NCI-H774 (cell line): ENCODE data around the gene LDLRAD4.

ENCODE experiments used
- DNase-seq: peaks from one replicate; lab custom pipeline; 2025; lab: John Stamatoyannopoulos, UW

LDLRAD4 gene

DNA sequence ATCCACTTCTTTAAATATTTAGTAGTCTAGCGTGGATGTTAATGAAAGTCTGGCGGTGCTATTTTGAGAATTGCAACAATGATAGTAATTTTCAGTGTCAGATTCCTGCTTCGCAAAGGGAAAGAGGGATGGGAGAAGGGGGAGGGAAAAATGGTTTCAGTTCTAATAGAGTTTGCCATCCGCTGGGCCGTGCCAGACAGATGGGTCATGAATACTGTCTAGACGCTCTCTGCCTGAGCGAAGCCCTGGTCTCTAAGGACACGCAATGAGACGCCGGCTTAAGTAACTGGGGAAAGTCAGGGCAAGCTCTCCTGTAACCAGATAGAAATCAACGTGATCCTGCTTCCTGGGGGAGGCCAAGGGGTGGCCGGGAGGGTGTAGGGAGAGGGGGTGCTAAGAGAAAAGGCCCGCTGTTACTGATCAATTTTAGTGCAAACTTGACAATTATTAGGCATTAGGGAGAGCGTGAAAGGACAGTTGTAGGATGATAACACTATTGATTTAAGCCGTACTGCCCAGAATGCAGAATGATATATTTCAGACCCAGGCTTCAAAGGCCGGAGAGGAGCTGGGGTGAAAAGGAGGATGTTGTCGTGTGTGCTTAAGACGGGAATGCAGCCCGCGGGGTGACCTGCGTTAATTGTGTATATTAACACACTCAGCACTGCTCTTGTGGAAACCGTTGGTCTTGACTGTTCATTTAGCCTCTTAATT, 229.2 kb downstream of the LDLRAD4 start:
- peak; percentile 19 for DNase-seq

DNA sequence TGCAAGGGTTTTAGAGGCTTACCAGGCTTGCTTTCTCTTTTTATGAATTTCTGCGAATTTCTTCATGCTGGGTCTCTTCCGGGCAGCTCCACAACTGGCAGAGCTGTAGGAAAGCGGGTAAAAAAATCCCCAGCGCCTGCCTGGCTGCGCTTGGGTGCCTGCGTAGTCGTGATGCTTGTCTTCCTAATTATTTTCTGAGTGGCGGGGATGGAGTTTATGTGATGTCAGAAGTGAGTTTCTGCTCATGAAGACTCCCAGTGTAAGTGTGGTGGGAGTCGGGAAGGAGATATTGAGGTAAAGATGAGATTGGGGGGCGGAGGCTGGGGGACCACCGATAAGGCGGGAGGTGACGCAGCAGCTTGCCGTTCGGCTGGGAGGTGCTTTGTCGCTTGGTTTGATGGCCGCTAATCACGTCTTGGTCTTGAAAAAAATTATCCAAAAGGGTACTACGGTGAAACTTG, 229.8 kb downstream of the LDLRAD4 start:
- no peak for DNase-seq

DNA sequence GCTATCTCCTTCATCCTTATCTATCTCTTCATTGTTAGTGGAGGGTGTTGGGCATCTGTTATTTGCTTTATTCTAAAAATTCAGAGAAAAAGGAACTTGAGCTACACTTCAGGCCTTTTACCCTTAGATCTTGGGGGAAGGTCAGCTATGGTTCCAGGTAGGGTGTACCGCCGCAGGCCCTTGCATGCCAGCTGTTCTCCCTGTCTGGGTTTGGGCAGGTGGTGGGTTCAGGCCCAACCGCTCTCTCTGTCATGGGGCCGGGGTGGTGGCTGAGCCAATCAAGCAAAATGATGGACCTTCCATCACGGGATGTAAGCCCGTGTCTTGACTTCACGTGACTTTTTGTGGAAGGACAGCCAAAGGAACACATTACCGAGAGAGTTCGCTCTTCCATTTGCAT, 231.1 kb downstream of the LDLRAD4 start:
- DNase-seq = no peak

DNA sequence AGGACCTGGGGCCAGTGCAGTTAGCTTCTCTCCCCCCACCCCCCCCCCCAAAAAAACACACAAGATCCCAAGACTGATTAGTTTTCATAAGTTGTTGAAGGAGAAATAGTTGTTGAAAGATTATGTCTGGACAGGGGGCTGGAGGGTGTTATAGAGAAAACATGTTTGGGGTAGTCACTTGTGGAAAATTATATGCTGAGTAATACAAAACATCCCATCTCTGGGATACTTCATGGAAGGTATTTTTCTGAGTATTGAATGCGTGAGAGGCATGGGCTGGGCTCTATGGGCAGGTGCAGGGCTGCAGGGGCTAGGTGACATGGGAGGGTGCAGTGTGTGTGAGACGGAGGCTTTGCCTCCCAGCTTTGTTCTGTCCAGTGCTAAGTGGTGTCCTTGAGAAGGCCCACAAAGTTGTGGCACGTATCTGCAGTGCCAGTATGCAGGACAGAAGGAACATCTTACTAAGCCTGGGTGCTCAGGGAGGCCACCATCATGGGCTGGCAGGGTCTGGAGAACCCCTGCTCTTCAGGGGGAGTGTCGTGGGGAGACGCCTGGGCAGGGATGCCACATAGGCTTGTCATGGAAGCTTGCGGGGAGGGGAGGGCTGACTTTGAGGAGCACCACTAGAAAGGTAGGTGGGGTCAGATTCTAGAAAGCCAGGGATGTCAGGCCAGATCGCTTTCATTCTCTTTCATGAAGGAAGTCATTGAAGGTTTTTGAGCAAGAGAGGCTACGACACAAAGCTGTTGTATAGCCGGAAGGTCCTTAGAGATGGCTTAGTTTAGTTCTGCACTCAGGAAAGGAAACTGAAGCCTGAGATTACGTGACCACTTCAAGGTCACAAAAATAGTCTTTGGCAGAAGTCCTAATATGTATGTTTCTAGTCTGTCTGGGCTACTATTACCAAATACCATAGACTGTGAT, 232.0 kb downstream of the LDLRAD4 start:
- DNase-seq = no peak

DNA sequence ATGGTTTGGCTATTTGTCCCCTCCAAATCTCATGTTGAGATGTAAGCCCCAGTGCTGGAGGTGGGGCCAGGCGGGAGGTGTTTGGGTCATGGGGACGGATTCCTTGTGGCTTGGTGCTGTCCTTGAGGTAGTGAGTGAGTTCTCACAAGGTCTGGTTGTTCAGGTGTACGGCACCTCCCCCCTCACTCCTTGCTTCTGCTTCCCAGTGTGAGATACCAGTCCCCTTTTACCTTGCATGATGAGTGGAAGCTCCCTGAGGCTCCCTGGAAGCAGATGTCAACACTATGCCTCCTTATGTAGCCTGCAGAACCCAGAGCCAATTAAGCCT, 232.6 kb downstream of the LDLRAD4 start:
- no peak for DNase-seq

DNA sequence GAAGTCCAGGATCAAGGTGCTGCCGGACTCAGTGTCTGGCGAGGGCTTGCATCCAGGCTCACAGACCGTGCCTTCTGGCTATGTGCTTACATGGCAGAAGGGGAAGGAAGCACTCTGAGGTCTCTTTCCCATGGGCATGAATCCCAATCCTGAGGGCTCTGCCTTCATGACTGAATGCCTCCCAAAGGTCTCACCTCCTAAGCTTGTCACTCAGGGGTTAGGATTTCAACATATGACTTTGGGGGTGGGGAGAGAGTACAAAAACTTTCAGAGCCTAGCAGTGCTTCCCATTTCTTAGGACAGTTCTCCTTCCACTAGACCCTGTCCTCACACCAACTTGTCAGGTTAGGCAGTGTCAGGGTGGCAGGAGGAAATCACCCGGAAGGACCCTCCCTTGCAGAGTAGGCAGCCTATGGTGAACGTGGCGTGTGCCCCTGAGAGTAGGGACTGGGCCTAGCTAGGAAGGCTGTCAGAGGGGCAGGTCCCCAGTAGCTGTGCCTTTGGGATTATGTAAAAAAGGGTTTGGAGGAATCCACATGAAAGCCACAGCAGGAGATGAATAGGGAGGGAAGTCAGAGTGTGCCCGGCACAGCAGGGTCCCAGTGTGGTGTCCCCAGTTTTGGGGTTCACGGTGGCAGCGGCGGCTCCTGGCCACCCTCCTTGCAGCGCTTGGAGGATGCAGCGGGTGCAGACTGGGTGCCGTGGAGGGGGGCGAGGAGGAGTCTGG, 233.3 kb downstream of the LDLRAD4 start:
- DNase-seq = no peak

DNA sequence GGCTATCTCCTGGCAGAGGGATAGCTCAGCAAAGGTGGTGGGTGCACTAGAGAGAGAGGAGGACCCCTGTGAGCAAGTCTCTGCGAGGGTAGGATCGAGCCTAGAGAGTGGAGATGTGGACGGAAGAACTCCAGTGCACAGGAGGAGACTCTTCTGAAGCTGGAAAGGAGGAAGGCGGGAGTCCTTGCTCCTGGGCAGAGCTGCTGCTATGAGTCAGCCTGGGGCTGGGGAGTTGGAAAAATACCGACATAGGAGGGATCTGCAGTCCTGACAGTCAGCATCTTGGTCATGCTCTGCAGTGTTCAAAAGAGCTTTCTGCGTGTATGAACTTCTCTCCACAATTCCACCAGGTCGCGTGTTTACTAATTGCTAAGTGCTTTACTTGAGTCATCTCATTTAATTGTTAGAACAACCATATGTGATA, 233.8 kb downstream of the LDLRAD4 start:
- no peak for DNase-seq

DNA sequence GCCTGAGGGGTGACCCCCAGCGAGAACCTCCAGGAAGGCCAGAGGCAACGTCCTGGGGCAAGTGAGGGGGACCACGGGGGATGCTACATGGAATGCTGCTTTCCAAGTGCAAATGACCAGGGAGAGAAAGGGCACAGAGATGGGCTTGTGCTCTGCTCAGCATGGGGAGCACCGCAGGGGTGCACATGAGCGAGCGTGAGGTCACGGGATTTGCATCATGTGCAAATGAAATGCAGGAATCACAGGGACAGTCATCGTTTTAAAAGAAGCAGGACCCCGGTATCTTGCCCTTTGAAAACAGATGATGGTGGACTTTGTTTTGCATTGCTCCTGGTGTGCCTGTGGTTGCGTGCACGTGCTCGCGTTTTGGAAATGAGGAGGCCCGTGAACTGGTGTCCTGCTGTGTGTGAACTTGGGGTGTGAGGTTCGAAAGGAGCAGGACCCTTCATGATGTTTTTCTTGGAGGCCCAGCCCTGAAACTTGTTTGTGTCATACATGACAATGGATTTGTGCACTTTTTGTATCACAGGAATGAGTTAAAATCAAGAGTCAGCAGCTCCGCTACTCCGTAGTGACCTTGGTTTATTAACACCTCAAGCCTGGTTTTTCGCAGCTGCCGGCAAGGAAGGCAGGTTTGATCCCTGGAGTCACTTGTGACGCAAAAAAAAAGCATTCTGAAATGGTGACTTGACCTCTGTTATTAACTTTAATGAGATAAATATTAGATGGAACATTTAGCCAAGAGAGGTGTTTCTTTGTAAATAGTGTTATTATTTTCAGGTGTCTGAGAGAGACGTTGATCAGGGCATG, 234.5 kb downstream of the LDLRAD4 start:
- DNase-seq = no peak

DNA sequence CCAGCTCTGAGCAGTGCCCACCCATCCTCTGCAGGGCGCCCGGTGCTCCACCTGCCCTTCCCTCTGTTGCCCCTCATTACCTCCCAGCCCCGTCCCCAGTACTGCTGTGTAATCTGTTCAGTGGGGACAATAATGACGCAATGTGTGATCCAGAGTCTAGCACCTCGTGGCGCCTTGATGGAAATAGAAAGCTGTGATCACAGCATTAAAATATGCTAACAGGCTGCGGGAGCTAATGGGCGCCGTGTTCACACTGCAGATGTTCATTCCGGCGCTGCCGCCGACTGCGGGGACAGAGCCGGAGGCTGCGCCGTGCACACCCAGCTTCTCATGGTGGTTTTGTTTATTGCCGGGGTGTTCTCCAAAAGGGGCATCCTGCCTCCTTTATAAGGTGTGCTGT, 235.2 kb downstream of the LDLRAD4 start:
- DNase-seq = no peak

DNA sequence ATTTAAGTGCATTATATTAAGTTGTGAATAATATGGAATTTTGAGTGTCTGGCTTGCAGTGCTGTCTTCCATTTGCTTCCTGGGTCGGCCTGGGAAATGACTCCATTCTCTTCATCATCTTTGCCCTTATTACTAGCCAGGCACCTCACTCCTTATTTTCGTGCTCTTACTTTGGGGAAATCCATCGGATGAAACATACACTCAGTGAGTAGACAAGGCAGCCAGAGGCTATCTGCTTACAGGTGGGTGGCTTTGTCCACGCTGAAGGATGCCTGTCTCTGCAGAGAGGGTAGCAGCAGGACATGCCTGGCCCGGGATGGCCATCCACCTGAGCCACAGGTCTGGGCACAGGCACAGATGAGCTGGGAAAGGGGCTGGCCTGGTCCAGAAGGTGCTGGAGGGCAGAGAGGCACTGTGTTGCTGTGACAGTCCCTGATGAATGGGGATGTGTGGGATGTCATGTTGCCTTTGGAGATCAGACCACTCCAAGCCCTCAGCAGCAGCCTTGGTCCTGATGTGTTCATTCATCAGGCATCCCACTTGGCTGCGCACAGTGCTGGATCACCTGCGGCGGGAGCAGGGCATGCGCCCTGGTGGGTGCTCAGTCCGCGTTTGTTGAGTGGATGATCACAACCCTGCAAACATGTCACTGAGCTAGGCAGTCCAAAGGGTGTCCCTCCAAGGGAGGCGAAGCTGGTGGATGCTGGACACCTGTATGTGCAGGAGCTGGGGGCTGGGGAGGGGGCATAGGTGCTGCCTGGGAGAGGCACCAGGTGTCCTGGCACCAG, 236.0 kb downstream of the LDLRAD4 start:
- DNase-seq = no peak

DNA sequence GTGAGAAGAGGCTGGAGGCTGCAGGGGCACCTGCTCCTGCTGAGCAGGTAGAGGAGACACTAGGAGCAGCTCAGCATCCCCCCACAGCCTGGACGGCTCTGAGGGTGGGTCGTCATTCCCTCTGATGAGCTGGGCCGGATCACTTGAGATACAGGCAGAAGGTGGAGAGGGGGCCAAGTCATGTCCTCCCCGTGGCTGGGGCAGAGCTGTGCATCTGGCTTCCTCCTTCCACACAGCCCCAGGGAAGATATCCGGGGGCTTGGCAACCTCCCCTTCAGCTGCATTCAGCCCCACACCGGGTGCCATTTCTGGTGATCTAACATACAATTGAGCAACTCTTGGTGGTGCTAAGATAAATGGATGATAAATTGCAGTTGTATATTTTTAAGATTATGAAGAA, 236.9 kb downstream of the LDLRAD4 start:
- no peak for DNase-seq

DNA sequence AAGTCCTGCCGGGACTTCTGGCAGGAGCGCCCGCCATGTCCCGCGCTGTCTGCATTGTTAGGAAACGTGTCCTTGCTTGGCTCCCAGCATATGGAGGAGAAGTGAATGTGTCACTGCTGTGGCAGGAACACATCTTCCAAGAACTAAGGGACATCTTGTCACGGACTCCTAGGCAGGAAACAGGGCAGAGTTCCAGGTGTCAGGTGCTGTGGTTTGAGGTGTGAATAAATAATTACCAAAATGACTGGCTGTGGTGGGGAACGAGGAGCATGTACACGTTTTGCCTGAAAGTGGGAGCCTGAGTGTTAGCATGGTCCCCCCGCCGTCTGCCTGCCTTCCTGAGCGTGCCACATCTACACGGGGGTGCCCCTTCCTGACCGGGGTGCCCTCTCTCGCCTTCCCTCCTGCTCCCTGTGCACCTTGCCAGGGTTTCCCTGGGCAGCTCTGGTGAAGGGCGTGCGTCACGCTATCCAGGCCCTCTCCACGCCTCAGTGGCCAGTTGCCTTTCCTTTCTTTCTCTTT, 237.5 kb downstream of the LDLRAD4 start:
- DNase-seq = no peak

DNA sequence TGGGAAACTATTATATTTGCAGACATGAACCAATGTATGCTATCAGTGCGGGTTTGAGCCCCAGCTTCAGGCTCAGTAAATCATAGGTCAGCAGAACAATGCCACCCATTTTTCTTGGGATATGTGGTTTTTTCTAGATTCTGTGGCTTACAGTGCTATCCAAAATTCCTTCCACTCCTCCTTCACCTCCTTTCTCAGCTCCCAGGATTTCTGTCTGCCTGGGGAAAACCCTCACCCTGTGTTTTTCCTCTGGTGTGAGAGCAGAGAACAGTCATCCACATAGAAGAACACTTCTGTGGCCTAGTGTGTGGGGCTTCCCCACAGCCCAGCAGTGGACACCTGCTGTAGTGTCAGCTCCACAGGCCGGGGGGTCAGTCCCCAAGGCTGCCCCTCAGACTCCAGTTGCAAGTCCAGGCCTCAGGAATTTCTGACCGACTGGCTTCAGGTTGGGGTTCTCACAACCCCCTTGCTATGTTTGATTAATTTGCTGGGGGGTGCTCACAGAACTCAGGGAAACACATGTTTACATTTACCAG, 238.2 kb downstream of the LDLRAD4 start:
- no peak for DNase-seq

DNA sequence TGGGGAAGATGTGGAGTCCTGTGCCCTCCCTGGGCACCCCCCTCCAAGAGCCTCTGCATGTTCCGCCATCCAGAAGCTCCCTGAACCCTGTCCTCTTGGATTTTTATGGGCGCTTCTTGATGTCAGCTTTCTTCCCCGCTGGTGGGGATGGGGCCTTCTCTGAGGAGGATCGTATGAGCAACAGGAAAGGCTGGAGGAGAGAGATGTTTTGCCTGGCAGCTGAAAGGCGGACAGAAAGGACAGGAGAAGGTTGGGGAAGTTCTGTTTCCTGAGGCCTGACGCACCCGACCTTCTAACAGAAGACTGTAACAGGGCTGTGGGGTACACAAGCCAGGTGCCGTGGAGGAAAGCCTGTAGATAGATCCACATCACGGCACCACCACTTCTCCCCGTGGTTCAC, 238.8 kb downstream of the LDLRAD4 start:
- DNase-seq = no peak

DNA sequence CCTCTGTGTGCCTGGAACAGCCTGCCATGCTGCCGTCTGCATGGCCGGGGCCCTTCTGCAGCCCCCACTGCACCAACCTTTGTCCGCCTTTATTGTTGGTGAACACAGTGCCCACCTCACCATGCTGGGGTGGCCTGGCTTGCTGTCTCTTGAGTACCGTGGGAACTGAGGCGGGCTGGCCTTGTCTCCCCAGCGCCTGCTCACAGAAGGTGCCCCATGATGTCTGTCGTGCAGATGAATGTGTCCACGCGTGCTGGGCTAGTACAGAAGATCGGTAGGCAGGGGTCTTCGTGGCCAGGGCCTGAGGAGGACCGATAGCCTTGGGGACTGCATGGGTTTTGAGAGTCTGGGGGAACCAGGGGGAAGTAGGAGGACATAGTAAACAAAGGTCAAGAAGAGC, 242.4 kb downstream of the LDLRAD4 start:
- no peak for DNase-seq

DNA sequence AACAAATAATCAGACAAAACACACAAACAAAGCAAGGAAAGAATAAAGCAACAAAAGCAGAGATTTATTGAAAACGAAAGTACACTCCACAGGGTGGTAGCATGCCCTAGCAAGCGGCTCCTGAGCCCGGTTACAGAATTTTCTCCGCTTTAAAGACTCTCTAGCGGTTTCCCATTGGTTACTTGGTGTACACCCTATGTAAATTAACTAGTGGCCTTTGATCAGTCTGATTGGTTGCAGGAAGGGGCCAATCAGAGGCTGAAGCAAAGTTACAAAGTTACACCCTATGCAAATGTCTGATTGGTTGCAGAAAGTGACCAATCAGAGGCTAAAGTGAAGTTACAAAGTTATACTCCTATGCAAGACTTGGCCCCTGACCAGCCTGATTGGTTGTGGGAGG, 242.9 kb downstream of the LDLRAD4 start:
- no peak for DNase-seq

DNA sequence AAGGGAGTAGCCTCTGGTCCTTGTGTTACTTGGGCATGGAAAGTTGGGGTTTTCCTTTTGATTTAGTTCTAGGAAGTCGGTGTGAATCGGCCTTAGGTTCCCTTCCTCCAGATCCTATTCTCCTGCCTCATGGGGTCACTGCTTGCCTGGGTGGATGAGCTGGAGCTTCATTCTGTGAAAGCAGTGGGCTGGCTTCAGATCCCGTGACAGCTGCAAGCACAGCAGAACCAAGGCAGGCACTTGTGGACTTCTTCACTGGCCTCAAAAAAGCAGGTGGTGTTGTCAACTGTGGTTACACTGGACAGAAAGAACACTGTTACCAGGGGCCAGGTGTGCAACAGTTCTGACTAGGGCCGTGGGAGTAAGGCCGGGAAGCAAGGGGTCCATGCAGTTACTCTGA, 243.4 kb downstream of the LDLRAD4 start:
- DNase-seq = peak; percentile 4

DNA sequence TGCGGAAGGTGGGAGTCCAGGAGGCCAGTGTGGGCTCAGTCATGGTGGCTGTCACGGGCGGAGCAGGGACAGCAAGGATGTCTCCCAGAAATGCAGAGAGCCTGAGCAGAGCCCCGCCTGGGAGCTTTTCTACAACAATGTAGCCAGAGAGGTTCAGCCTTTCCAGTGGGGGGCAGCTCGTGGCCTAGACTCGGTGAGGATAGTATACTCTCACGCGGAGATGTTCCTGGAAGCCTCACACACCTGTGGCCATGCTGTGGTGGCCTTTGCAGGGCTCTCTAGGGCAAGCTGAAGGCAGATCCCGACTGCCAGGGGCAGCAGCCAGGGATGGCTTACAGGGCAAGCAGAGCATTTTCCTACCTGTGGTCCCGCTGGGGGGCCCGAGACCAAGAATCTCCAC, 244.1 kb downstream of the LDLRAD4 start:
- no peak for DNase-seq

DNA sequence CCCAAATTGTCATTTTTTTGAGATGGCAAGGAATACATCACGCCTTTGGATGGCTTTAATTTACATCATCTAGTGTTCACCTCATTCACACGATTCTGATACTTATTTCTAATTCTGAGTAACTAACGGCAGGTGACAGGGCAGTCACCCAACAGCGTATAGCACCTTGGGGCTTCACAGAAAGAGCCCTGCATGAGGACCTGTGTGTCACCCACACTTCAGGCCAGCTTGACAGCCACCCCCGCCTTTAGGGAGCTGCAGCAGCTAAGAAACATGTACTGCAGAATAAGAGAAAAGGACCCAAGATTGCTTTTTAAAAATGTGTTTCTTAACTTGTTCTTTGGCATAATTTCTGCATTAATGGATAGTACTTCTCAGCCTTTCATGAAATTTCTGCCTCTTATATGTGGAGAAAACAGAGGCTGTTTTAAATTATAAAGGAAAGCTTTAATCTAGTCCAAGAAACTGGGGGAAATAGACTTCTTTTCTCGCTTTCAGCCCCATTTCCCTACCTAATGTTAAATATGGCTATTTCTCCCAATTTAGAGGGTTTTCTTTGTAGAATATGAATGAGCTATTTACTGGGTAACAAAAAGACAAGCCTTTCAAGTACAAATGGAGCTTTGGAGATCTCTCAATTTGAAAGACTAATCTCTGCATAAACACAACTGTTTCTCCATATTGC, 245.1 kb downstream of the LDLRAD4 start:
- DNase-seq = no peak
